NCI-H2171 (cell line): ENCODE results near the gene IRF3.
"Not testable (repeated sequence)": the region's sequence is repeated elsewhere in the genome, so short reads cannot be mapped to it uniquely, and the experiment has no call there.

Source experiments
- DNase-seq: peaks from one replicate; lab custom pipeline; 2025; lab: John Stamatoyannopoulos, UW

IRF3 gene

DNA sequence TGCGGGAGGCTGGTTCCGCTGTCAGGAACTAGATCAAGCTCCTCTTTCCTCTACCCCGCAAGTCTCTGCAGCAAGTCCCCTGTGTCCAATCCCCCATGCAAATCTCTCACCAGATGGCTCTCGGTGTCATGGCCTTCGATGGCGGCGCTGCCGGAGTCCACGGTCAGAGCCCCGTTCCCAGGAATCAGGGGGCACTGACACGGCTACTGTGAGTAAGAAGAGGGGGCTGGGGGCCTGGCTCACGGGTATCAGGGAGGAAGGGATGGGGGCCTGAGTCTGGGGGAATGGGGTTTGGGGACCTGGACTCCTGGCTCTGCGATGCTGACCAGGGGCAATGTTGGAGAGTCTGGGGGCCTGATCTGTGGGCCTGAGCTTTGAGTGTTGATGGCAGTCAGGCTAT is 19.7 kb downstream of the IRF3 start:
- DNase-seq = no peak

GRCh38 chr19:49645592-49645991 is 20.1 kb downstream of the IRF3 start:
- no peak for DNase-seq

DNA sequence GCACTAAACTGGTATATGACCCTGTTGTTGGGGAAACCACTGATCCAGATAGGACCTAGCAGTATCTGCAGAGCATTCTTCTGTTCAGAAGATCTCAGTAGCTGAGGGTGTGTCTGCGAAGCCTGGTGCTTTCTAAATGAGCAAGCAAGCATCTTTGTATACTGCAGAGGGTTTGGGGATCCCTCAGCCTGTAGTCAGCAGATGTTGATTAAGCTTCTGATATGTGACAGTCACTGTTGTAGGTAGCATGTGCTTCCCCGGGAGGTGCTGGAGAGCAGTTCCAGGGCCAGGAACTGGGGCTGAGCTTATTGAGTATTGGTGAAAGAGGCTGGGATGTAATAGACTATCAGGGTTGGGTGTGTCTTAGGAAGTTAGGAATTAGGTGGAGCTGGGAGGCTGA is 22.2 kb downstream of the IRF3 start:
- no peak for DNase-seq

GRCh38 chr19:49642492-49643035 is 23.1 kb downstream of the IRF3 start:
- peak; percentile 15 for DNase-seq

DNA sequence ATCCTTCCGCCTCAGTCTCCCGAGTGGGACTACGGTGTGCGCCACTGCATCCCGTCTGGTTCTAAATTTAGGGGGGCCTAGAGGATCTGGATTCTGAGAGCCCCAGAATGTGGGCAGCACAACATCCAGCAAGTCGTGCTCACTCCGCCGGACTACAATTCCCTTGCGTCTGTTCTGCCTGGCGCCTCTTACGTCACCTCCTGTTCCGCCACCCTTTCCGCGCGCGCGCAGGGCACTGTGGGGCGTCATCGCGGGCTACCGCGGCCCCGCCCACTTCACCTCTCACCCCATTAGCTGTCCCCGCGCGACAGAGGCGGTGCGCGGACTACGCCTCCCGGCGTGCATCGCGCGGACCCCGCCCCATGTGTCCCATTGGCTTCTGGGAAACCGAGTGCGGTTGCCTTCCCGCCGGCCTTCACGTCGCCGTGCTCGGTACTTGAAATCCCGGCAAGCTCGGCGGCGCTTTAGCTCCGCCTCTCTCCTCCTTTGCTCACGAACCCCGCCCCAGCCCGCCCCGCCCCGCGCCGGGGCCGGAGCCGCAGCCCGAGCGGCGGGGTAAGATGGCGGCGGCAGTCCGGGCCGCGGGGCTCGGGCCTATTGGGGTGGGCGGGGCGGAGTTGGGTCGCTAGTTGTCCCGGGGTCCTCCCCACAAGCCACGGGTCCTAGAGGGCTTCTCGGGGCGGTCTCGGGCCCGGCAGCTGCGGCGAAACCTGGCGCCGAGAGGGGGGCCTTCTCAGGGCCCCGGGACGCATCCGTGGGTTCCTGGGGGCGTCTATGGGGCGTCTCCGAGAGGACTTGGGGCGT is 23.8 kb downstream of the IRF3 start, which contains the start of gene SCAF1:
Gene SCAF1 (plus strand): TSS at position 522 of the 804 bp plus-strand sequence. CDS start 2,818 bp downstream, outside the sequence.
- peak; percentile 99 for DNase-seq

GRCh38 chr19:49640113-49640898 is 25.4 kb downstream of the IRF3 start, which contains the start of gene RRAS:
Gene RRAS, minus strand, starts transcription at chr19:49640143. Its CDS starts 45 bp downstream, at chr19:49640098.
- DNase-seq = peak; percentile 99

GRCh38 chr19:49639401-49640112 is 26.1 kb downstream of the IRF3 start:
- no peak for DNase-seq

GRCh38 chr19:49637821-49638738 is 27.6 kb downstream of the IRF3 start:
- no peak for DNase-seq

DNA sequence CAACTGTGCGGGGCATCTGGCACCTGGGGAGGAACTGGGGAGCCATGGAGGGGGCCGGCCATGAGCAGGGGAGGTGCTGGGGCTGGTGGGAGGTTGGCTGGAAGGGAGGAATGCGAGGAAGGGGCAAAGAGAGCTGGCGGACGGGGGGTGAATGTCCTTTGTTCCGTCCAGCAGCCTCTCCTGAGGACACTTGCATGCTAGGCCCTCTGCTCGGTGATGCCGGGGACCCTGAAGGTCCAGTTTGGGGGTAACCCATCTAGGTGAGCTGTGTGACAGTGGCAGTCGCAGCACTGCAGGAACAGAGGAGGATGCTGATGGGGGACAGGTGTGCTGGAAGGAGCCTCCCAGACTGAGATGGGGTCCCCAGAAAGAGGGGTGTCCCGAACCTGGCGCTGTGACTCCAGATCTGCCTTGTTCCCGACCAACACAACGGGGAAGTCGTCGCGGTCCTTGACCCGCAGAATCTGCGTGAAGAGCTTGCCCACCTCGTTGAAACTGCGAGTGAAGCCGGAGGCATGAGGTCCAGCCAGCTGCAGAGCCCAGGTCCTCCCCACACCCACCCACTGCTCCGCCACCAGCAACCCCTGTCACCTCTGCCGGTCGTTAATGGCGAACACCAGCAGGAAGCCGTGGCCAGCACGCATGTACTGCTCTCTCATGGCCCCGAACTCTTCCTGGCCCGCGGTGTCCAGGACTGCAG is 29.3 kb downstream of the IRF3 start:
- DNase-seq = no peak

DNA sequence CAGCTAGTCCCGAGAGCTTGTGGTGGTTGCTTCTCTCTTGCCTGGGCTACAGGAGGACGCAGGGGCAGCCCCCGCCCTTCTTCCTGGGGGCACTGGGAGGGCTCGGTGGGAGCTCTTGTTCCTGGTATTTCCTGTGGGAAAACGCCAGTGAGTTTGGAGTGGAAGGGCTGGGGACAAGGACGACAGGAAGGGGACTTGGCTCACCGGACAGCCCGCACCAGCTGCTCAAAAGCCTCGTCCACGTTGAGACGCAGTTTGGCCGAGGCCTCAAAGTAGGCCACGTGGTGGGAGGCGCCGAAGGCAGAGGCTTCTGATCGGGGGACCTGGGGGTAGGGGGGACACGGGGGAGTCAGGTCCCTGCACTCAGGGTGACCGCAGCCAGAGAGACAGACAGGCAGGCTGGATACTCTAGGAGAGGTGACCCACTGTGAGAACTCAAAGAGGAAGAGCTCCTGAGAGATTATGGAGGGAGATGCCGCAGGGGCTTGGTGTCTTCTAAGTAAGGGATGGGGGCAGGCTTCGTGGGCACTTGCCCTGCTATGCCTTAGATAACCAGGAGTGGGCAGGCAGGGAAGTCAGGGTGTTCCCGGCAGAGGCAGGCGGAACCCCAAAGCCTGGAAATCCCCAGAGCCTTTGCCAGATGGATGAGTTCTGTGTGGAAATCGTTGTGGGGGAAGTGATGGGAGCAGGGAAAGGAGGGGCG is 30.0 kb downstream of the IRF3 start:
- DNase-seq = peak; percentile 22

- not testable (repeated sequence) for DNase-seq
Observed at GRCh38 chr19:49633273-49633672, 32.4 kb downstream of the IRF3 start.

DNA sequence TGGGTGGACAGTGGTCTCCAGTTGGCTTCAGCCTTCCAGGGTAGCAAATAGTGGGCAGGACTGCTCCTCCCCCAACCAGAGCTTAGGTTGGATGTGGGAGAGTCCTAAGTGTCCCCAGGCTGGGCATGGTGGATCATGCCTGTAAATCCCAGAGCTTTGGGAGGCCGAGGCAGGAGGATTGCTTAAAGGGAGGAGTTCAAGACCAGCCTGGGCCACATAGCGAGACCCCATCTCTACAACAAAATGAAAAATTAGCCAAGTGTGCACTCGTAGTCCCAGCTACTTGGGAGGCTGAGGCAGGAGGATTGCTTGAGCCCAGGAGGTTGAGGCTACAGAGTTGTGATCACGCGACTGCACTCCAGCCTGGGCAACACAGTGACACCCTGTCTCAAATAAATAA is 33.1 kb downstream of the IRF3 start:
- DNase-seq = no peak

- DNase-seq = no peak
Observed at GRCh38 chr19:49631610-49632192, 34.0 kb downstream of the IRF3 start.

- no peak for DNase-seq
Observed at GRCh38 chr19:49631014-49631588, 34.6 kb downstream of the IRF3 start.

GRCh38 chr19:49629659-49630058 is 36.0 kb downstream of the IRF3 start:
- no peak for DNase-seq

- no peak for DNase-seq
Observed at GRCh38 chr19:49626226-49626625, 39.4 kb downstream of the IRF3 start.

- DNase-seq = no peak
Observed at GRCh38 chr19:49624967-49625910, 40.4 kb downstream of the IRF3 start.

DNA sequence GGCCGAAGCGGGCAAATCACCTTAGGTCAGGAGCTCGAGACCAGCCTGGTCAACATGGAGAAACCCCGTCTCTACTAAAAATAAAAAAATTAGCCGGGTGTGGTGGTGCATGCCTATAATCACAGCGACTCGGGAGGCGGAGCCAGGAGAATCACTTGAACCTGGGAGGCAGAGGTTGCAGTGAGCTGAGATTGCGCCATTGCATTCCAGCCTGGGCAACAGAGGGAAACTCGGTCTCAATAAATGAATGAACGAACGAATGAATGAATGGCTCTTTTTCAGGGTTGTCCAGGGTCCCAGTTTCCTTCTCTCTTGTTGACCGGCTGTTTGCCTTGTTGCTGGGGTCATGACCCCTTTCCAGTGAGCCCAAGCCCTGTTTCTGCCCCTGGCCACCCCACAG is 47.8 kb downstream of the IRF3 start:
- not testable (repeated sequence) for DNase-seq
